GM23338 (cell line): ENCODE data around the gene ZNF691.

ENCODE experiments used
- EZH2 ChIP-seq: fragments of 200-600 bp; sonication (generic); IDR thresholded peaks from one replicate; pipeline ENCODE4 v1.8.0; 2017; ENCODE audit warnings: antibody characterized with exemption, mild to moderate bottlenecking, low read depth; ENCODE audit not compliant: unreplicated experiment
- EZH2phosphoT487 ChIP-seq: fragments of 200-600 bp; sonication (generic); IDR thresholded peaks from one replicate; pipeline ENCODE4 v1.8.1; 2018; ENCODE audit warnings: antibody characterized with exemption; ENCODE audit not compliant: unreplicated experiment

- TF ChIP-seq EZH2 (no peak), EZH2phosphoT487 (no peak)
Measured at GRCh38 chr1:42817440-42817767, 29.0 kb upstream of the ZNF691 start.
